Astrocyte of the spinal cord (primary cell): ENCODE results near the gene DNAJA4.

Experiments used
- DNase-seq: peaks from one replicate; pipeline ENCODE4 v3.0.0; 2011; ENCODE audit warnings: low read depth, low spot score
- H3K4me3 ChIP-seq: 2 replicates; pipeline ENCODE4 v1.5.1; 2011; ENCODE audit warnings: low read depth, mild to moderate bottlenecking, low read length, moderate library complexity
- in situ Hi-C: cut with HindIII; loops from 2 replicates; pipeline ENCODE4 v1.10.0; 2017; ENCODE audit warnings: low sequenced_read_pairs
- TF ChIP-seq, protein P1 (sequence below): IDR thresholded peaks from 2 replicates; pipeline ENCODE4 v1.5.1; 2012; ENCODE audit warnings: low read depth, mild to moderate bottlenecking, low read length, inconsistent platforms

The DNAJA4 gene

DNA sequence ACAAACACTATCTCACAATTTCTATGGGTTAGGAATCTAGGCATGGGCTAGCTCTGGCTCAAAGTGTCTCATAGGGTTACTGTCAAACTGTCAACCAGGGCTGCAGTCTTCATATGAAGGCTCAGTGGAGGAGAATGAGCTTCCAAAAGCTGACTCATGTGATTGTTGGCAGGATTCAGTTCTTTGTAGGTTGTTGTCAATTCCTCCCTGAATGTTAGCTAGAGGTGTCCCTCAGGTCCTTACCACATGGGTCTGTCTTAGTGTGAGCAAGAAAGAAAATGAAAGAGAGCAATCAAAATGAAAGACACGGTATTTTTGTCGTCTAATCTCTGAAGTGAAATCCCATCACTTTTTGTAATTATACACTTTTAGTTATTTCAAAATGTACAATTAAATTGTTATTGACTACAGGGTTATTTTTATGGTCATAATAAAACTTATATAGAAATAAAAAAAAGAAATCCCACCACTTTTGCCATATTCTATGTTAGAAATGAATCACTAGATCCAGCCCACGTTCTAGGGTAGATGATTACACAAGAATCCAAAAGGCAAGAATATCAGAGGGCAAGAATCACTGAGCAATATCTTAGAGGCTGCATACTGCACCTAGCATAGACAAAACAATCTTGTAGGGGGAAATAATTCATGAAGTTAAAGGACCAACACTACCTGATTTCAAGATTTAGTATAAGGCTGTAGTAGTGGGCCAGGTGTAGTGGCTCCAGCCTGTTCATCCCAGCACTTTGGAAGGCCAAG, 38.4 kb upstream of the DNAJA4 start:
- TF ChIP-seq, protein P1, sequence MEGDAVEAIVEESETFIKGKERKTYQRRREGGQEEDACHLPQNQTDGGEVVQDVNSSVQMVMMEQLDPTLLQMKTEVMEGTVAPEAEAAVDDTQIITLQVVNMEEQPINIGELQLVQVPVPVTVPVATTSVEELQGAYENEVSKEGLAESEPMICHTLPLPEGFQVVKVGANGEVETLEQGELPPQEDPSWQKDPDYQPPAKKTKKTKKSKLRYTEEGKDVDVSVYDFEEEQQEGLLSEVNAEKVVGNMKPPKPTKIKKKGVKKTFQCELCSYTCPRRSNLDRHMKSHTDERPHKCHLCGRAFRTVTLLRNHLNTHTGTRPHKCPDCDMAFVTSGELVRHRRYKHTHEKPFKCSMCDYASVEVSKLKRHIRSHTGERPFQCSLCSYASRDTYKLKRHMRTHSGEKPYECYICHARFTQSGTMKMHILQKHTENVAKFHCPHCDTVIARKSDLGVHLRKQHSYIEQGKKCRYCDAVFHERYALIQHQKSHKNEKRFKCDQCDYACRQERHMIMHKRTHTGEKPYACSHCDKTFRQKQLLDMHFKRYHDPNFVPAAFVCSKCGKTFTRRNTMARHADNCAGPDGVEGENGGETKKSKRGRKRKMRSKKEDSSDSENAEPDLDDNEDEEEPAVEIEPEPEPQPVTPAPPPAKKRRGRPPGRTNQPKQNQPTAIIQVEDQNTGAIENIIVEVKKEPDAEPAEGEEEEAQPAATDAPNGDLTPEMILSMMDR = no peak
- in situ Hi-C loops = no loop called here
- no peak overlapping the region for H3K4me3 ChIP-seq
- DNase-seq = peak; percentile 22

DNA sequence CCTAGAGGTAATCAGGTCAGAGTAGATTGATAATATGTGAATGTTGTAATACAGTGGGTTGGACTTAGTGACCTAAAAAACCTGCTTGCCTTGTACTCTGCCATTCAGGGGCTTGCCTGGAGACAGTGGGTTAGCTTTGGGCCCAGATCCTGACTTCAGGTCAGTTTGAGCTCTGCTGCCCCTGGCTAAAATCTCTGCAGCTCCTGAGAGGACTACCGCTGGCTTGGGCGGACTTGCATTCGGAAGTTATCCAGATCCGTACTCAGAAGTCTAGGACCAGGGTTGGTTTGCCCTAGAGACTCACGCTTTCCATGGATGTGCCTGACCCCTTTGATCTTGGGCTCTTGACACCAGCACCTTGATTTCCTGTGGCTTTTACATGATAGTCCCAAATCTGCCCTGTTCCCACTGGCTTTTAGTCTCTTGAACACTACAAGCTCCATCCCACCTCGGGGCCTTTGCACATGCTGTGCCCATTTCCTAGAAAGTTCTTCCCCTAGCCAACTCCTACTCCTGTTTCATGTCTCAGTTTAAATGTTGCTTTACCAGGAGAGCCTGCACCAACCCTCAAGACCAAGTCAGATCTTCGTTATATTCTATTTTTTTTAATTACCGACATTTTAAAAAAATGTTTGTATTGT, 35.9 kb upstream of the DNAJA4 start:
- TF ChIP-seq, protein P1 = no peak
- in situ Hi-C loops = no loop called here
- H3K4me3 ChIP-seq = no peak overlapping the region
- DNase-seq = no peak

DNA sequence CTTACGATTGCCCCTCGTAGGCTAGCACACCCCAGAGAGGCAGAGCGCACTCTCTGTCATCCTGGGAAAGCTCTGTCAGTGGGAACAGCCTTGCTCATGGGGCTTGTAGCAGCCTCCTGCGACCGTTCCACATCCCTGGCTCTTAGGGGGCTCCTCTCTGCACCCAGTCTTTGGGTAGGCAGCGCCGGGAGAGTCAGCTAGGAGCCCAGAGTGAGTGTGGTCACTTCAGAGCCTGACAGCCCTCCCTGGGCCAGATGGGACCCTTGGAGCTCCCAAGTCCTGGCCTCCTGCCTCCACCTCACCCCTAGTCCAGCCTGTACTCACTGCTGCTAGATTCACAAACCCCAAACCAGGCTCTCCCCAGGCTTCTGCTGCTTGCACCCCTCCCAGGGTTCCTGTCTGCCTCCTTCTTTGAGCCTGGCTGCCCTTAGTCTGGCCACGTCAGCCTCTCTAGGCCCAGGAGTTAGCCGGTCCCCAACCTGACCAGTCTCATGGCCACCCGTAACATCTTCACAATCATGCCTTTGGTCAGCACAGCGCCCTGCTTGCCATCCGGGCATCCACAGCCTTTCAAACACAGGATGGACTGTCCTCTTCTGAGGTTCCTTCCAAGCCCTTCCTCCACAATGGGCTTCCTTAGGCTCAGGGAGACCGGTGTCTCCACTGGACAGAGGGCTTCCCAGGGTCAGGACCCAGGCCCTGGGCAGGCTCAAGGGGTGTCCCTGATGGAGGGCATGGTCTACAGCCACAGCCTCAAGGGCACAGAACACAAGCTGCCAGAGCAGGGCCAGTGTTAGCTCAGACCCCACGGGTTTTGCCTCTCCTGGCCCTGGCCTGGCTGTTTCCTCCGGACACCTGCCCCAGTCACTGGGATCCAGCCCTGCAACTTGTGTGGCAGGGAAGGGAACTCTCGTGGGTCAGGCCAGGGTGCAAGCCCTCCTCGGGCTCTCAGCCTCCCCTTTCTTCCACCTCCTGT, 34.6 kb upstream of the DNAJA4 start:
- in situ Hi-C loops = no loop called here
- DNase-seq = no peak
- TF ChIP-seq, protein P1 = no peak

DNA sequence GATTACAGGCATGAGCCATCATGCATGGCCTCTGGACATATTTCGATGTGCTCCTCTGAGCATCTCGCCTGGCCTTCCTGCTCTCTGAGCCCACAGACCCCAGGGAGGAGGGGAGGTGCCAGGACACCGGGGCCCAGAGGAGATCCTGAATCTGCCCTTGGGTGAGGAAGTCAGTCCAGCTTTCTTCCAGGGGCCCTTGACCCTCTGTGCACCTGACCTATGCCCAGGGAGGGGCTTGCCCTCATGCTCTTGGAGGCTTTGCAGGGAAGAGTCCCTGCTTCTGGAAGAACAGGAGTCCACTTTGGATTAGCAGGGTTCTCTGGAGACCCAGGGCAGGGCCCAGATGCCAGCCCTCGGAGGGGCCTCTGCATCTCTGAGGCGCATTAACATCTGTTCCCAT, 31.4 kb upstream of the DNAJA4 start:
- TF ChIP-seq, protein P1 = no peak
- no peak overlapping the region for H3K4me3 ChIP-seq
- in situ Hi-C loops = no loop called here
- DNase-seq = no peak

More for the DNA sequence above, 34.6 kb upstream of the DNAJA4 start:
- H3K4me3 ChIP-seq = no peak overlapping the region

DNA sequence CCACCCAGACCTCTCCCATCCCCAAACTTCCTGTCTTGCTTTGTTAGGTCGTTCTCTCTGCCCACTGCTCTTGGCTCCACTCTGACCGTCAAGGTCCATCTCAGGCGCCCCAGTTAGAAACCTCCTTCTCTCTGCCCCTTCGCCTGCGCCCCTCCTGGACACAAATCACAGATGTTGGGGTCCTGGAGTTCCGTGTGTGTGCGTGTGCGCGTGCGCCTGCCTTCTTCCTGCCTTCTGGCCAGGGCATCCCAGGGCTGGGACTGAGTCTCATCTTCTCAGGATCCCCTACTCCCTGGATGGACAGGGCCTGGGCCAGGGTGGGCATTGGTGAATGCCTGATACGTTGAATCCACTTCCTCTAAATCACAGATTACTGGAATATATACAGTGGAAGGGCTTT, 30.9 kb upstream of the DNAJA4 start:
- H3K4me3 ChIP-seq = no peak overlapping the region
- in situ Hi-C loops = no loop called here
- TF ChIP-seq, protein P1 = no peak
- DNase-seq = no peak

DNA sequence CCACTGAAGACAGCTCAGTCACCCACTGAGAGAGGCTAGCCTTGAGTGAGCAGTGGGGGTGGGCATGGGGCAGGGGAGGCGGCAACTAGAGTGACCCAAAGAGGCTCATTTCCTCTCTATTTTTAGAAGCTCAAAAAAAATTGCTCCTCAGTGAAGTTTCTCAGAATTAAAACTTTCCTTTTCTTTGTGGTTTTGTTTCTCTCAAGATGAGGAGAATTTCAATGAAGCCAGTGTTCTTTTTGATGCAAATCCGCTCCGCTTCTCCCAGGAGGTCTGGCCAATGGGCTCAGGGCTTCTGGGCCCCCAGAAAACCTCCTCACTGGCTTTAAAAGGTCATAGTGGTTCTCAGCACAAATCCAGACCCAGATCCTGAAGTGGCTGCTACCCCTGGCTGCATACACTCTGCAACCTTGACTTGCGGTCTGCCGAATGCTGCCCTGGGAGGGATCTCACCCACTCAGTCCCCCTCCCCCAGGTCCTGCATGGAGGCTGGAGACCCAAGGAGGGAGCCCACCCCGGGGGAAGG, 29.8 kb upstream of the DNAJA4 start, which contains the start of gene ACSBG1:
Gene ACSBG1, minus strand, starts transcription at position 51 of the 526 bp plus-strand sequence. CDS start 64 bp downstream, outside the sequence.
- in situ Hi-C loops = no loop called here
- no peak for DNase-seq
- TF ChIP-seq, protein P1 = no peak
- no peak within 1 kb of the TSS for H3K4me3 ChIP-seq
